Putamen (tissue), 1 donor: ENCODE results near the gene NABP1.

ENCODE experiments used
- DNase-seq: peaks from one replicate; pipeline ENCODE4 v3.0.0-alpha.2; 2016; ENCODE audit warnings: low spot score

The NABP1 gene

DNA sequence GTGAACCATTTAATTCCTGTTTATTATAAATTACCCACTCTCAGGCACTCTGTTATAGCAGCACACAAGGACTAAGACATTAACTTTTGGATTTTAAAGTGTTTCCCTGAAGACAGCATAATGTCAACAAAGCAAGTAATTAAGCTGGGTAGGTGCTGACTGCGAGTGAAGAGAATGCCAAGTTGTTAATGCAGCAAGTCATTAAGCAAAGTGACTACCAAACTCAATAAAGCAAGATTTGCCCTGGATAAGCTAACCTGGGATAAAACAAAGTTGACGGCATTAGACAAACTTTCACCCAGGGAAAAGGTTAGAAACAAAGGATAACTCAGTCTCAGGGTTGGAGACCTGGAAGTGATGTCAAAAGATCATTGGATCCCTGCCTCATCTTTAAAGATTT, 28.4 kb upstream of the NABP1 start:
- no peak for DNase-seq

DNA sequence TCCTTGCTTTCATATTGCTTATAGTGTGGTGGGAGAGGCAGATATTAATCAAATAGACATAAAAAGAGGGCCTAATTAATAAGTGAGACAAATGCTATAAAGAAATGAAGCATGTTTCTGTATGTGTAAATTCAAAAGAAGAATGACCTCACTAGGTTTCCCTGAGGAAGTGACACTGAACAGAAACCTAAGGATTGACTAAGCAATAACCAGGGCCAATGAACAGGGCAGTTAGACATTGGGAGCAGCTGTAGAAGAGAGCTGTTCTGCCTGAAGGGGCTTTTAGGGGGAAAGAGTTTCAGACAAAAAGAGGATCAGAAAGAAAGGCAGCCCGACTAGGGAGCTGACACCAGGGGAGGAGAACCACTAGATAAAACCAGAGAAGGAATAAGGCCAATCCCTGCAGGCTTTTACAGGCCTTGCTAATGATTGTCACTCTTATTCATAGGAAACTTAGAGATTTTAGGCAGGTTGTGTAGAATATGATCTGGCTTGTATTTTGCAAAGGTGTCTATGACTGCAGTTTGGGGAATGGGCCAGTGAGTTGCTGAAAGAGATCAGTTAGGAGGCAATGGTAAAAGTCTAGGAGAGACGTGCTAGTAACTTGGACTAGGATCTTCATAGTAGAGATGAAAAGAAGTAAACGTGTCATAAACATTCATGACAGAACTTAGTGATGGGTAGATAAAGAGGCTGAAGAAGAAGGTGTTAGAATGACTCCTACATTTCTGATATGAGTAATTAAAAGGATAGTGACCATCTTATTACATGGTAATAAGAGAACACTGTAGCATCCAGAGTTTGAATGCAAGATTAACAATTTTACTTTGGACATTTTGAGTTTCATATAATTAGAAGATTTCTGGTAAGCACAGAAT, 26.8 kb upstream of the NABP1 start:
- no peak for DNase-seq

DNA sequence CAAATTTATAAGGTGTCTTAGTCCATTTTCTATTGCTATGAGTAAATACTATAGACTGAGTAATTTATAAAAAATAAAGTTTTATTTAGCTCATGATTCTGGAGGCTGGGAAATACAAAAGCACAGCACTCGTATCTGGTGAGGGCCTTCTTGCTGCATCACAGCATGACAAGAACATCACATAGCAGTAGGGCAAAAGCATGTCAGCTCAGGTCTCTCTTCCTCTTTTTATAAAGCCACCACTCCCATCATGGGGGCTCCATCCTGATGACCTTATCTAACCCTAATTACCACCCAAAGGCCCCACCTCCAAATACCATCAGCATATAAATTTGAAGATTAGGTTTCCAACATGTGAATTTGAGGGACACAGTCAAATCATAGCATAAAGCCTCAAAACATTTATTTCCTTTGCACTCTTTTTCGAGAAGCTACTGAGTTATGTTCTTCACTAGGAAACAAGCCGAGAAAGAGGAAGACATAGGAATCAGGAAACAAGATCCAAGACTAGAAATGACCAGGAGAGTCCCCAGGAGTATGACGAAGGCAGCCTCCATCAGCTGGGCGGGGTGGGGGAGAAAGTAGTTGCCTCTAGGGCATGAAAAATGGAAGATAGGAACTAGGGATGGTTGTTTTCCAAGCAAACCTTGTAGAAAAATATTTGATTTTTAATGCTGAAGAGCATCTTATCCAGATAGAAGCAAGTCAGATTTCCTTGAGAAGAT, 24.1 kb upstream of the NABP1 start:
- DNase-seq = no peak

DNA sequence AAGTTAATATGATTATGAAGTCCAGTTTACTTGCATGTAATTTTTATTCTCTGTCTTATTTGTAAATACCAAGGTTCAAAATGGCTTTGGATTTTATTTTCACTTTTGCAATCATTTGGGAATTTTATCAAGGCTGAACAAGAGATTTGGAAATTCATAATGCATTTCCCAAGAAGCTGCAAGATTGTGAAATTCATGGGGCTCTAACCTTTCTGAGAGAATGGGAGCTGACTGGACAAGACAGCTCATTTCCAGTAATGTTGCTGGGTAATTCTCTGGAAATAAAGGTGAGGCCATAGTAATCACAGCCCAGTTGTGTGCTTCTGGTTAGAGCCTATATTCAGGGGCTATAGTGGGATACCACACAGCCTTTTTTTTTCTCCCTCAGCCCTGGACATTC, 21.5 kb upstream of the NABP1 start:
- no peak for DNase-seq

DNA sequence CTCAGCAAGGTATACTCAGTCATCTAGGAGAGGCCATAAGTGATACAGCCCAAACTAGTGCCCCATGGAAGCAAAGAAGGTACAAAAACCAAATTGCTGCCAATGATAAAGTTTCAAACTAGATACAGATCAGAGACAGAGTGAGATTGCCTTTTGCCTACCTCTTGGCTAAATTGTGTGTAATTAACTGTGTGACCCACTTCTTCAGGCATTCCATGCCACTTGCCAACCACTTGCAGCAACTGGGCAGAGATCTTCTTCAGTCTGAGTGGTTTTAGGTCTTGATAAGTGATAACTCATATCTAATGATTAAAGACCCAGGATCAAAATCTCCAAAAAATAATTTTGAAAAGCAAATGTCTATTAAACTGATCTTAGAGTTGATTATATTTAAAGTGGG, 21.1 kb upstream of the NABP1 start:
- DNase-seq = no peak

DNA sequence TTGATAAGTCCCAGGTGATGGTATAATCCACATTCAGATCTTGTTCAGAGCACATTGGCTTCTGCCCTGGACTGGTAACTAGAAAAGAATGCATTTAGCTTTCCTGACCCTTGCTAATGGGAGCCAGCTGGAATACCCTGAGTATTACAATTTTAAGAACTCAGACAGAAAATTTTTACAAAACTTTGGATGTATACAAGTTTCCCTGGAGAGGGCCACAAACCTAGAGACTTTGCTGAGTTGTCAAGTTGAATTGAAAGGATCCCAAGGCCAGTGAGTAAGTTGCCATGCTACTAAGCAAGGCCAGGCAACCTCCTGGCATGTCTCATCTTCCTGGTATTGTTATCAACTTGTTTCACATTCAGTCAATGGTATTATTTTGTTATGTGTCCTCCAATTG, 20.0 kb upstream of the NABP1 start:
- no peak for DNase-seq

DNA sequence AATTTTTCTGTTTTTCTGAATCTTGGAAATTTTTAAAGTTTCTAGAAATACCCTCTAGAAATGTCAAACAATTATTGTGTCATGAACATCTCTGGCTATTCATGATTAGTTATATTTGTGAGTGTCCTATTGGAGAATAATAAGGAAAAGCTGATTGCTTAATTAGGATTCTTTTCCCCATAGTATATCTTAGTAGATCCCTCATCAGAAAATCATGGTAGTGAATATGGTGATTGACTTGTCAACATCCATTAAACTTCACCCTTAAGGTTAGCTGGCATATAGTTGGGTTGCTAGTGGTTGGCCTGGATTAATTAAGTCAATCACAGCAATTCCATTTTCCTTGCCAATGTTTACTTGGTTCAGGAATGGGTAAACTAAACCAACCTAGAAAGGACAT, 18.7 kb upstream of the NABP1 start:
- DNase-seq = no peak

DNA sequence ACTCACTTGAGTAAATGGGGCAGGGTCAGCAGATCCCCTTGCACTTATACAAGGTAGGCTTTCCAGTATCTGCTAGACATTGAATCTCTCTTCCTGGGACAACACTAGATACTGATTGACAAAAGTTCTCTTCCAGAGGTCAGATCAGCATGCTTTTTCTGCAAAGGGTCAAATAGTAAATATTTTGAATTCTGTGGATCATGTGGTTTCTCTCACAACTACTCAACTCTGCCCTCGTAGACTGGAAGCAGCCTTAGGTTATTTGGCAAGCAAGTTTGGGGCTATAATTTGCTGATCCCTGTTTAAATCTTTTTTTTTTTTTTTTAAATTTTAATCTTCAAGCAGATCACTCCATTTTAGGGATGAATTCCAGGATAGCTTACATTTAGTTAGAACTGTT, 17.4 kb upstream of the NABP1 start:
- no peak for DNase-seq

DNA sequence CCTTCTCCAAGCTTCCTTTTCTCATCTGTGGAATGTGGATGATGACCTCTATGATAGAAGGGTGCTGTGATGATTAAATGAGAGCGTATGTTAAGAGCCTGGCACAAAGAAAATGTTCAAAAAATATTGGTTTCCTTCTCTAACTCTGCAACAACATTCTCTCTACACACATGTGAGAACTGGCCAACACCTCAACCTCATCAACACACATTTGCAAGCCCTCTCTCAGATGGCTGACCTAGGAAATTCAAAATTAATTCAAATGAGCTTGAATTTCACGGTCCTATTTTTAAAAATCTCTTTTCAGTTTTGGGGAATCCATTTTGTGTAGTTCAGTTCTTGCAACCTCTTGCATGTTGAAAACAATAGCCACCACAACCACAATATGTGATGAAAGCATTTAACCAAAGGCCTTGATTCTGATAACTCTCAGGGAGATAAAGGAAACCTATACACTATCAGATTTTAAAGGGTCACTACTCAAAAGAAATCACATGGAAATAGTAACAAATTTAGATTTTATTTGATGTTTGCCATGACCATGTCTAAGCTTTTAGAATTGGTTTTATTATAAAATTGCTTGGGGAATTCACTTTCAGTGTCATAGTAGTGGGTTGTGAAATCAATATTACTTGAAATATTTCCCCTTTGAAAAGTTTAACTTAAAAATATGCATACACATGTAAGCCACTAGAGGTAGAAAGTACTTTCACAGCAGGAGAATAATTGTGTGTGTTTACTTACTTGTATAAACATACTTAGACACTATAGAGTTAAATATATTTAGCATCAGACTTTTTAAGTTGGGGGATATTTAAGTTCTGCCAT, 16.6 kb upstream of the NABP1 start:
- no peak for DNase-seq

DNA sequence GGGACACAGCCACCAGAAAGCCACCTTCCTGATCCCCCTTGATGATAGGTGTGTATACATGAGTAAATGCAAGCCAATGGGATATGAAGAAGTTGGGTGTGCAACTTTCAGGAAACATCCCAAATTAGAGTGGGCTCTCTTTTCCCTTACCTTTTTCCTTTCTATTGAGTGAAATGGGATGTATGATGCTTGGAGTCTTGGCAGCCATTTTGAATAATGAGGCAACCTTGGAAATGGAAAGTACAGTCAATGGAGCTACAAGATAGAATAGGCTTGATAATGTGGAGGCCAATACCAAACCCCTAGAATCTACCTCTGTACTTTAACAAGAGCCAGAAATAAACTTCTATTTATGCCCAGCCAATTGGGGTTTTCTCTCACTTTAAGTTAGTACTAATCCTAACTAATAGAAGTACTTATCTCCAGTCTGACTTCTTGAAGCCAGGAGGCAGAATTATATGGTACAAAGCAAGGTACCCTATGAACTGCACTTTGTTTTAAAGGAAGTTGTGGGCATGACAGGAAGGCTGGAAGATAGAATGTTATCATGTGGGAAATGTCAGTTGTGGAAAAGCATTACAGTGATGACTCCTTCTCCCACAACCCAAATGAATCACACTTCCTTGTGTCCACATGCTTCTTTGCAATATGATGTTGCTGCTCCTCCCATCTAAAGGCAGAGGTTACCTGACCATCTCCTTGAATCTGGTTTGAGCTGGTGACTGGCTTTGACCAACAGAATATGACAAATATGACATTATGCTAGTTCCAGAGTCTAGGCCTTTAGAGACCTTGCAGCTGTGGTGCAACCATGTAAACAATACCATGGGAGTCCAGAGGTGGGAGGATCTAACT, 12.9 kb upstream of the NABP1 start:
- no peak for DNase-seq

DNA sequence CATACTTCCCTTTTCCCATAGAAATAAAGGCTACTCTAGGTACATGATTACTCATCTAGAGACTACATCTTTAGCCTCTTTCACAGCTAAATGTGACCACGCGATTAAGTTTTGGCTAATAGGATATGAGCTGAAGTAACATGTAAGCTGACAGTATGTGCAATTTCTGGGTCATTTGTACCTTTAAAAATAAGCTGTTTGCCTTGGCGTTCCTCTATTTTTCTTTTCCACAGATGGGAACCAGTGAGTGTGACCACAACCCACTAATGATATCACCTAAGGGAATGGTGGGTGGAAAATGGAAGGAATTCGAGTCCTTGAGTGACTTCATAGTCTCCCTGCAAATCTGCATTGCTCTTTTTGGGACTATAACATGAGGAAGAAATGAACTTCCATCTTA, 11.7 kb upstream of the NABP1 start:
- no peak for DNase-seq

DNA sequence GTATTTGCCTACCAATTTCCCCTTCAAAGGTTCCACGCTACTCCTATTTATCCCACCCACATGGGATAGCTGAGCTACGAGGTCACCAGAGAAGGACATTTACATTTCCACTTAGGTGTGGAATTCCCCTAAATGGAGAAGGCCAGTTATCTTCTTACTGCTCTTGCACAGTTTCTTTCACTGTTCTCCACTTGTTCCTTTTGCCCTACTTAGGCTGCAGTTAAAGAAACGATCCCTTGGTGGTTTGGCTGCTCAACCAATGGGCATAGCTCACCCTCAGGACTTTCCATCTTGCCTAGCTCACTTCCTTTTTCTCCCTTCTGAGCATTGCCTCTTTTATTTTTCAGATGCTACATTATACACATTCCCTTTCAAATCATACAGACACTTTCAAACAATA, 11.2 kb upstream of the NABP1 start:
- DNase-seq = no peak

DNA sequence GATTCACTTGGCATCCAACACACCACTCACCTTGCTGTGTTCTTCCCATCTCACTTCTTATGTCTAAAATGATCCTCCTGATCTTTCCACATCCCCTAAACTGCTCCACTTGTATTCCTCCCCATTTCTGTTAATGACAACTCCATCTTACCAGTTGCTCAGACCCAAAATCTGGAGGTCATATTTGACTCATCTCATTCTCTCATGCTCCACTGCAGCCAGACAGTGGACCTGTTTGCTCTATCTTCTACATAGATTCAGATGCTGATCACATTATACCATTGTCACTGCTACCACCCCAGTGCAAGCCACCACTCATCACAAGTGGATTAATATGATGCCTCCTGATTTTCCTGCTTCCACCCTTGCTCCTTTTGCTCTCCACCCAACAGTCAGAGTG, 7.9 kb upstream of the NABP1 start:
- no peak for DNase-seq

DNA sequence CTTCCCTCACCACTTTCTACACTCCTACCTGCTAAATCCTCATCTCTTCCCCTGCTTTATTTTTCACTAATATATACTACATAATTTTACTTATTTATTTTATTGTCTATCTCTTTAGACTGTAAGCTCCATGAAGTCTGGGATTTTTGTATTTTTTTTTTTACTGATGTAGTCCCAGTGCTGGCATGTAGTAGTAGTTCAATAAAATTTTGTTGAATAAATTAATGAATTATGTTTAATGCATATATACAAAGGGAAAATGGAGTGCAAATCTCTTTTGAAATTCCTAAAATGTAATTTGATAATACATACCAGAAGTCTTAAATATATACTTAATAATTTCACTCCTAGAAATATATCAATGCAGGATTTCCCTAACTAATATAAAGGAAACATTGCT, 7.1 kb upstream of the NABP1 start:
- no peak for DNase-seq

DNA sequence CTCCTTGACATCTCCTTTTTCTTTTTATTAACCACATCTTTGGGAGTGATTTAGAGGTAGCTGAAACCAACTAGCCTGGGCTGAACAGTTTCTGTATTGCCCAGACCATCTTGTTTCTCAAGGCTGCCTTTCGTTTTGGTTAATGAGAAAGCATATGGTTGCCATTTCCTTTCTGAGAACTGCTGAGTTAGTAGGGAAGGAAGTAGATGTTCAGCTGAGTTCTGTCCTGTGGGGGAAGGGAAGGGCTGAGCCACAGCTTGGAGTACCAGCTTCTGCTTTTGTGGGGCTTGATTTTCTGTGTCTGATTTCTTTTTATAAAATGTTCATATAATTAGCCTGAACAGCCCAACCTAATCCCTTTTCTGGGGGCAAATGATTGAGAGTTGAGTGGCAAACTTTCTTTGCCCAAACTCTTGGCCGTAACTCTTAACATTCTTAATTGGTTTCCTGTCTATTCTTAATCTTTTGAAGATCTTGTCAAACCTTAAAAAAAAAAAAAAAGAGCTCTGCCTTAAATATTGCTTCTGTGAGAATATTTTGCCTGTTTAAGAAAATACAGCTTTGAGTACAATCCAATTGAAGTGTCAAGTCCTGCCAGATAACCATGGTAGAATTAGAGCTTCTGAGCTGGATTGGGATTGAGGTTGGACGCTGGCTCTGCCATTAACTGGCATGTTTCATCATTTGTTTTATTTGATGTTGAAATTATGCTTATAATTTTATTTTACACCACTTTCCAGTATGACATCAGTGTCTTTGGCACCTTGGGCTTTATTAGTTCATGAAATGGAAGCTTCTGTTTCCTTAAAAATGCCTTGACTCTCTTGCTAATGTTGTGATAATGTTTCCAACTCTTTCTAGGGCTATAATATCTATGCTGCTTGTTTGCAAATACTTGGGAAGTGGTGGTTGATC, 1.9 kb upstream of the NABP1 start:
- peak; percentile 17 for DNase-seq

DNA sequence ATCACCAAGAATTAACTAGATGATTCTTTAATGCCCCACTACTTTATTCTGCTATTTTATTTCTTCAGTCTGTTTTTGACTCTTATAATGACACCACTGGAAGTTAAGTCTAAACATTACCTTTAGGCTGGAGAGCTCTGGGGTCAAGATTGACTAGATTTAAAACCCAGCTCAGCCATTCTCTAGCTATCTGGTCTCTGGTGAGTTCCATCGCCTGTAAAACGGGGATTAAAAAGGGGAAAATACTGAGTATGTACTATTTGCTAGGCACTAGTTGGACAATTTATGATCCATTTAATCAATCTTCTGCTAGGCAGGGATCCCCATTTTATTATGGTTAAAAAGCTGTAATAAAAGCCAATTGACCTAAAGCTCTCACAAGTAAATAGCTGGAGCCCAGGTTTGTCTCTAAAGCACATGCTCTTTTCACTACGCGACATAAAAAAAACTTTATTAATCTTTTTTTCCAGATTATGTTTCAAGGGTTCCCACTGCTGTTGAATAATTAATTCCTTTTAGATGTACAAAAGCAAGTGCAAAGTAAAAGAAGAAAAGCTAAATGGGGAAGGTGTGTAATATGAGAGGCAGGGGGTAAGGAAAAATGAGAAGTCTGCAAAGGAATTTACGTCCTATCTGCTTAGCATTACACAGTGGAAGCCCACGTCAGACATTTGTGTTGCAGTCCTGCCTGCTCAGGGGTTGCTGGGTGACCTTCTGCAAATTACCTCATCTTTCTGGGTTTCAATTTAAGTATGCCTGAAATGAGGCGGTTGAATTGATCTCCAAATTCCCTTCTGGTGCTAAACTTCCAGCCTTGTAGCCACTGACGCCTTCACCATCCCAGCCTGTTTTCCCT, 918 bp upstream of the NABP1 start:
- DNase-seq = no peak

DNA sequence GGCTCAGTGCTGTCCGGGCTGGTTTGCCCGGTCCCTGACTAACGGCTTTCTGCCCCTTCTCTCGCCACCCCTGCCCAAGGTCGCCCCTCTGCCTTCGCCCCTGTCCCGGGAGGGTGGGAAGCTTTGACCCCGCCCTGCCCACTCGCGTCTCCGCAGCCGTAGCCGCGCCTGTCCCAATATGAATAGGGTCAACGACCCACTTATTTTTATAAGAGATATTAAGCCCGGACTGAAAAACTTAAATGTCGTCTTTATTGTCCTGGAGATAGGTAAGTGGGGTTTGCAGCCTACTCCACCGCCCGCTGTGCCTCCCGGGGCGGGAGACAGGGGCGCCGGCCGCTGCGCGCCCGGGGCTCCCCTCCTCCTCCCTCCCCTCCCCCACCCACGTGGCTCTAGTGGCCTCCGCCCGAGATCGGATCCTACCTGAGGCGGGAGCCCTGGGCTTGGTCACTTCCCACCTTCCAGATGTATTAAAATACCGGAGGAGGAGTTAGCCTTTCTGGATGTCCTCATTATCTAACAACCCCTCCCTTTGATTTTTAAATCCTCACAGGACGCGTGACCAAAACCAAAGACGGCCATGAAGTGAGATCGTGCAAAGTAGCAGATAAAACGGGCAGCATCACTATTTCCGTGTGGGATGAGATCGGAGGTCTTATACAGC, 633 bp downstream of the NABP1 start:
- DNase-seq = no peak

DNA sequence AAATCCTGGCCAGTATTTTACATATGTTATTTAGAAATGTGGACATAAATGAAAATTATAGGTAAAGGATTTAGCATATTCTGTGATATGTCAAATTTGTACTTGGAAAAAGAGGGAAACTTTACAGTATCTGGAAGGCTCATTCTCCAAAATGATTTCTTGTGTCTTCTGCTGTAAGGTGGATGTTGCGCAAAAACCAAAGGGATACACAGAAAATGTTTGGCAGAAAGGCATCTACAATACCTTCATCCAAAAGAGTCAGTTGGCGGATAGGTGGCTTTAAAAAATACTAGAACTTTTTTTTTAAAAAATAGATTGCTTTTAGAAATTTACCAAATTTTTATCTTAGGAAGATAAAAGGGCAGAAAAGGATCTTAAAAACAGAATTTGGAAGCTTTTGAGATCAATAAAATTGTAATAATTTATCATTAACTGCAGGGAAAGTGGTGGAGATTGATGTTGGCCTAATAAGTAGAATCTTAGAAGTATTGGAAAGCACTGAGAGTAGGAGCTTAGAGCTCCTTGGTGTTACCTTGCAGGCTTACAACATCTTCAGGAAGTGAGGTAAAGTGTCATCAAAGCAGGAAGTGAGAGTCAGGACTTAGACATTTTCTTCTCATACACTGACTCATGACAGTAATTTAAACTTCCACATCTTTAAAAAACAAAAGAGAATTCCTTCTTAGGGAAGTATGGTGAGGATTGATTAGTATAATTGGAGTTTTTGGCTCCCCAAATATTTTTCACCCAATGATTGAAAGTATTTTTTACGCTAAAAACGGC, 2.1 kb downstream of the NABP1 start:
- no peak for DNase-seq
